HG02798 (cell line): Measurements from ENCODE around the gene CCL11.

ENCODE experiments used
- ATAC-seq: cut with Tn5 transposase; IDR thresholded peaks from one replicate; pipeline ENCODE4 v1.9.1; 2021; ENCODE audit warnings: mild to moderate bottlenecking; ENCODE audit not compliant: unreplicated experiment, poor library complexity

Gene CCL11

DNA sequence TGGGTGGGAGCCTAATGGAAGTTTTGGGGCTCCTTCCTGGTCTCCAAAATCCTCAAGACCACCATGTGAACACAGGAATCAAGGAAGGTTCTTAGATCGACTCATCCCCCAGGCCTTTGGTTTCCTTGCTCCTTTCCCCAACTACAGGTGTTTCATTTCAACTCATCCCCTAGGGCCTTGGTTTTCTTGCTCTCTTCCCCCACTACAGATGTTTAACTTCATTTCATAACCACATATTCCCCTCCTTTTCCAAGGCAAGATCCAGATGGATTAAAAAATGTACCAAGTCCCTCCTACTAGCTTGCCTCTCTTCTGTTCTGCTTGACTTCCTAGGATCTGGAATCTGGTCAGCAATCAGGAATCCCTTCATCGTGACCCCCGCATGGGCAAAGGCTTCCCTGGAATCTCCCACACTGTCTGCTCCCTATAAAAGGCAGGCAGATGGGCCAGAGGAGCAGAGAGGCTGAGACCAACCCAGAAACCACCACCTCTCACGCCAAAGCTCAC, at the start of gene CCL11:
Gene CCL11 (plus strand): TSS at position 457 of the 507 bp plus-strand sequence. CDS start 67 bp downstream, outside the sequence.
- ATAC-seq, result no peak

- no peak for ATAC-seq
Measured at GRCh38 chr17:34236281-34236892, 49.2 kb upstream of the CCL11 start.

DNA sequence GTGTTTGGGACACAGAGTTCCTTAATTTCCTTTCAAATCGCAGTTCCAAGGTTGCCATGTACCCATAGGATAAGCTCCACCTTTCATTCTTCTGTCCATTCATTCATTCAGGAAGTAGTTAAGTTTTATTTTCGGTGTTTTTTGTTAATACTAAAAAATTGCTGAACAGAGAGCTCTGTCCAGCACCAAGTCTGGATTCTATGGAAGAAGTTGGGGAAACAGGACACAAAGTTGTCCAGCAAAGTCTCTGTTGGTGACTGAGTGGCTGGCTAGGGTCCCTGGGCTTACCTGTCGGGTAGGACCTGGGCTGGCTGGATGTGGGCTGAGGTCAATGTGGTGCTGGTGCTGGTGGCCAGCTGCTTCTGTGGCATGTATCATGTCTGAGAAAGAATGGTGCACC, 48.1 kb upstream of the CCL11 start:
- no peak for ATAC-seq

- ATAC-seq, result no peak
Measured at GRCh38 chr17:34241062-34241461, 44.5 kb upstream of the CCL11 start.

GRCh38 chr17:34242587-34243363, 42.8 kb upstream of the CCL11 start:
- ATAC-seq, result no peak

GRCh38 chr17:34243364-34244320, 41.9 kb upstream of the CCL11 start:
- no peak for ATAC-seq

- no peak for ATAC-seq
Measured at GRCh38 chr17:34245351-34245905, 40.1 kb upstream of the CCL11 start.

GRCh38 chr17:34246446-34246845, 39.1 kb upstream of the CCL11 start:
- ATAC-seq, result no peak

GRCh38 chr17:34246881-34247280, 38.7 kb upstream of the CCL11 start:
- ATAC-seq, result no peak

DNA sequence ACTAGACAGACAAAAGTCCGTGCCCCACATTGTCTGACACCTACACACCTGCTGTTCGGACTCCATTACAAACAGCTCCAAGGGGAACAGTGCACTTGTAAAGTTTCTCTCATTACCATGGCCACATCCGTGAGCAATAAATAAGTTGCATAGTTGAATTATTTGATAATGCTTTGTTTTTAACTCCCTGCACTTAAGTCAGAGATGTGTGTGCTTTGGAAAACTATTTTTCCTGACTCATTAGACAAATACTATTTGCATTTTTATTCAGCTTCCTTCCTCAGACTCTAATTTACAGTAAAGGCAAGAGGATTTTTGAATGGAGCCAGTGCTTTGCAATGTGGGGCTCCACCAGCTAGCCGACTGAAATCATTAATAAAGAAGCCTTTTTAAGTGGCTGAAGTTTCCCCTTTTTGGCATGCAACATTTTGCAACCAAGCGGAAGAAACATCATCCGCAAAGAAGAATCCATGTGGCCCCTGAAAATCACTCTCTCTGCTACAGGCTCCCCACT, 37.0 kb upstream of the CCL11 start:
- no peak for ATAC-seq

GRCh38 chr17:34249061-34249460, 36.5 kb upstream of the CCL11 start:
- no peak for ATAC-seq

DNA sequence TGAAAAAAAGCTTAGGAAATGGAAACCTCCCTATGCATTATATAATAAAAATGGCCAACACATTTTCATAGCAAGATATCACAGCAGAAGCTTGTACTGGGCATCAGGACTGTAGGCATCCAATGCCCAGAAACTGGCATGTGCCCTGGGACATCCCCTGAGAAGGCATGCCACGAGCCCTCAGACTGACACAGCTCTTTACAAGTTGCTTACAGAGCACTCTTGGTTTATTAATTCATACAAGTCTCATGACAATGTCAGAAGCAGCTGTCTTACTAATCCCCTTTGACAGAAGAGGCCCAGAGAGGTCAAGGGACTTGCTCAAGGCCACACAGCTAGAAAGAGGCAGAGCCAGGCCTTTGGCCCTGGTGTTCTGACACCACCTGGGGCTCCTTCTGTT, 36.1 kb upstream of the CCL11 start:
- no peak for ATAC-seq

- no peak for ATAC-seq
Measured at GRCh38 chr17:34251186-34251585, 34.4 kb upstream of the CCL11 start.

GRCh38 chr17:34252095-34252443, 33.5 kb upstream of the CCL11 start:
- ATAC-seq, result no peak

DNA sequence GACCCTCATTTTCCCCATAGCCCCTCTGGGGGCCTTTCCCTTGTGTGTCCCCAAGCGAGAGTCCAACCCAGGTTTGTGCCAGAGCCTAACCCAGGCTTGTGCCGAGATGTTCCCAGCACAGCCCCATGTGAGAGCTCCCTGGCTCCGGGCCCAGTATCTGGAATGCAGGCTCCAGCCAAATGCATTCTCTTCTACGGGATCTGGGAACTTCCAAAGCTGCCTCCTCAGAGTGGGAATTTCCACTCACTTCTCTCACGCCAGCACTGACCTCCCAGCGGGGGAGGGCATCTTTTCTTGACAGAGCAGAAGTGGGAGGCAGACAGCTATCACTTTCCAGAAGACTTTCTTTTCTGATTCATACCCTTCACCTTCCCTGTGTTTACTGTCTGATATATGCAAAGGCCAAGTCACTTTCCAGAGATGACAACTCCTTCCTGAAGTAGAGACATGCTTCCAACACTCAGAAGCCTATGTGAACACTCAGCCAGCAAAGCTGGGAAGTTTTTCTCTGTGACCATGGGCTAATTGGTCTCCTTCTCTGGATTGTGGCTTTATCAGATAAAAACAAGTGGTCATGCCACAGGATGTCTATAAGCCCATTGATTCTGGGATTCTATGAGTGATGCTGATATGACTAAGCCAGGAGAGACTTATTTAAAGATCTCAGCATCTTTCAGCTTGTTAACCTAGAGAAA, 33.0 kb upstream of the CCL11 start:
- no peak for ATAC-seq

DNA sequence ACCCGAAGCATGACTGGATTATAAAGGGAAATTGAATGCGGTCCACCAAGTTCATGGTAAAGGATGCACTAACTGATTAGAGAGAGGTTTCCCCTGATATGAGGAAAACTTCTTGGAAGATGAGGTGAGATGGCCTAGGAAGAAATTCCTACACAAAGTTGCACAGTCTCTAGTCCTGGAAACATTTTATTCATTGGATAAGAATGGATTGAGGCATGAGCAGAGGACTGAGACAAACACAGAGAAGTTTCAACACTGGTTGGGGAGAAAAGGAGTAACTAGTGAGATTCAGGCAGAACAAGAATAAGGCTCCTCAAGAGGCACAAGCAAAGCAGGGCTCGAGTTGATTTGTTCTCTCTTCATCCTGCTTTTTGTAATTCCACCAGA, 32.4 kb upstream of the CCL11 start:
- no peak for ATAC-seq

DNA sequence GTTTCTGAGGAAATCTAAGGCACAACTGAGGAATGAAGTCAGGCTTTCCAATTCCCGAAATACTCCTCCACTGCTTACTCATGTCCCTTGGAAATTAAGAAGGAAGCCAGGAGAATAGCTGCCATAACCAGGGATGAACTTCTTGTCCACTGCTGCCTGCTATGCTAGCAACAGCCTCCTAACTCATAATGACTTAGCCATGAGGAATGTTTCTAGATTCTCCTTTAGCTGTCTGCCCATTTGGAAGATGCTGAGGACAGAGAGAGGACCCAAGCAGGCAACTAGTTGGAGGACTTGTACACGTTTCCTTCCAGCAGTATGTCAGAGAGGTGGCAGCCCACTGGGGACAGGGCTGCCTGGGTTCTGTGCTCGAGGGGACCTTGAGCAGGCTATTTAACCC, 31.4 kb upstream of the CCL11 start:
- ATAC-seq, result no peak

DNA sequence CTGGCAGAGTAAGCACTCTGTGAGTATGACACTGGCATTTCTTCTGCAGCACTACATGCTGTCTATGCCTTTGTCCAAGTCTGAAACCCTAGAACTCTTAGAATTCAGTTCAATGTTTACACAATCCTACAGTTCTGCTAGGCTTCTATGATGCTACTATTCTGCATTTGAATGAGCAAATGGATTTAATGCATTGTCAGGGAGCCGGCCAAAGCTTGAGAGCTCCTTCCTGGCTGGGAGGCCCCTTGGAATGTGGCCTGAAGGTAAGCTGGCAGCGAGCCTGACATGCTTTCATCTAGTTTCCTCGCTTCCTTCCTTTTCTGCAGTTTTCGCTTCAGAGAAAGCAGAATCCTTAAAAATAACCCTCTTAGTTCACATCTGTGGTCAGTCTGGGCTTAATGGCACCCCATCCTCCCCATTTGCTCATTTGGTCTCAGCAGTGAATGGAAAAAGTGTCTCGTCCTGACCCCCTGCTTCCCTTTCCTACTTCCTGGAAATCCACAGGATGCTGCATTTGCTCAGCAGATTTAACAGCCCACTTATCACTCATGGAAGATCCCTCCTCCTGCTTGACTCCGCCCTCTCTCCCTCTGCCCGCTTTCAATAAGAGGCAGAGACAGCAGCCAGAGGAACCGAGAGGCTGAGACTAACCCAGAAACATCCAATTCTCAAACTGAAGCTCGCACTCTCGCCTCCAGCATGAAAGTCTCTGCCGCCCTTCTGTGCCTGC, 30.7 kb upstream of the CCL11 start, which contains the start of gene CCL2:
Gene CCL2 (plus strand): TSS at position 635 of the 730 bp plus-strand sequence. CDS start 65 bp downstream, at position 700.
- ATAC-seq, result no peak

- no peak for ATAC-seq
Measured at GRCh38 chr17:34255381-34255732, 30.2 kb upstream of the CCL11 start.
